ENCODE data around the gene CCDC102A.

CCDC102A gene

GRCh38 chr16:57485916-57486857 lies 50.2 kb downstream of the CCDC102A start, which contains the start of gene DOK4 (continued):
- TF ChIP-seq ZBTB11 (tag by site-specific recombination; conservative IDR thresholded peaks at IDR 0.05; ENCODE audit: low read depth): no peak
- TF ChIP-seq ZNF510 (tag by site-specific recombination; IDR thresholded peaks at IDR 0.05; ENCODE audit: insufficient replicate concordance): no peak
- no peak for TF ChIP-seq ZNF214 (tag by site-specific recombination; IDR thresholded peaks at IDR 0.05; ENCODE audit: borderline replicate concordance)
- TF ChIP-seq ZNF580 (tag by site-specific recombination; IDR thresholded peaks at IDR 0.05): no peak
- no peak for TF ChIP-seq PRDM1 (tag by site-specific recombination; IDR thresholded peaks at IDR 0.05)
- TF ChIP-seq ZNF140 (tag by site-specific recombination; IDR thresholded peaks at IDR 0.05): no peak
- TF ChIP-seq MZF1 (tag by site-specific recombination; IDR thresholded peaks at IDR 0.05; ENCODE audit: borderline replicate concordance): no peak
- TF ChIP-seq ZNF292 (tag by site-specific recombination; IDR thresholded peaks at IDR 0.05; ENCODE audit: borderline replicate concordance, low read depth): no peak
- TF ChIP-seq SP7 (tag by site-specific recombination; IDR thresholded peaks at IDR 0.05): no peak
- TF ChIP-seq, protein P1, sequence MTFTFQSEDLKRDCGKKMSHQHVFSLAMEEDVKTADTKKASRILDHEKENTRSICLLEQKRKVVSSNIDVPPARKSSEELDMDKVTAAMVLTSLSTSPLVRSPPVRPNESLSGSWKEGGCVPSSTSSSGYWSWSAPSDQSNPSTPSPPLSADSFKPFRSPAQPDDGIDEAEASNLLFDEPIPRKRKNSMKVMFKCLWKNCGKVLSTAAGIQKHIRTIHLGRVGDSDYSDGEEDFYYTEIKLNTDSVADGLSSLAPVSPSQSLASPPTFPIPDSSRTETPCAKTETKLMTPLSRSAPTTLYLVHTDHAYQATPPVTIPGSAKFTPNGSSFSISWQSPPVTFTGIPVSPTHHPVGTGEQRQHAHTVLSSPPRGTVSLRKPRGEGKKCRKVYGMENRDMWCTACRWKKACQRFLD (tag by site-specific recombination; IDR thresholded peaks at IDR 0.05): no peak
- no peak for TF ChIP-seq ZNF48 (tag by site-specific recombination; IDR thresholded peaks at IDR 0.05)
- no peak for TF ChIP-seq ZNF600 (tag by site-specific recombination; IDR thresholded peaks at IDR 0.05)
- peak; percentile 89 for TF ChIP-seq PRDM10 (tag by site-specific recombination; IDR thresholded peaks at IDR 0.05)
- TF ChIP-seq ZNF692 (tag by site-specific recombination; IDR thresholded peaks at IDR 0.05): peak; percentile 39; the same call in 1 of the 2 replicates
- no peak for TF ChIP-seq GLI2 (tag by site-specific recombination; IDR thresholded peaks at IDR 0.05; ENCODE audit: borderline replicate concordance, low read depth)
- TF ChIP-seq ZFP37 (tag by site-specific recombination; IDR thresholded peaks at IDR 0.05): no peak
- TF ChIP-seq ZNF518A (tag by site-specific recombination; conservative IDR thresholded peaks at IDR 0.05; ENCODE audit: low read depth): no peak
- TF ChIP-seq ZNF248 (tag by site-specific recombination; IDR thresholded peaks at IDR 0.05): no peak
- no peak for TF ChIP-seq ZNF677 (tag by site-specific recombination; IDR thresholded peaks at IDR 0.05)
- TF ChIP-seq HOXD13 (CRISPR knock-in tag; IDR thresholded peaks at IDR 0.05; ENCODE audit: borderline replicate concordance): no peak
- TF ChIP-seq ZNF175 (tag by site-specific recombination; IDR thresholded peaks at IDR 0.05): no peak
- no peak for TF ChIP-seq ZNF146 (tag by site-specific recombination; IDR thresholded peaks at IDR 0.05)
- TF ChIP-seq ZXDB (tag by site-specific recombination; IDR thresholded peaks at IDR 0.05): peak; percentile 33

All from HEK293 (cell line).